OCI-LY1 (cell line): ENCODE data around the gene ACAD11.

Experiments
- H2AFZ ChIP-seq: fragments of 200-600 bp; sonication (generic), shearing (Covaris generic); 2 replicates; pipeline ENCODE4 v1.6.0; 2014; ENCODE audit warnings: antibody characterized with exemption, mild to moderate bottlenecking, low read length
- H3F3A ChIP-seq: fragments of 200-600 bp; sonication (generic), shearing (Covaris generic); 2 replicates; pipeline ENCODE4 v1.6.0; 2014; ENCODE audit warnings: mild to moderate bottlenecking, antibody characterized with exemption, low read length, moderate library complexity; ENCODE audit not compliant: insufficient read depth
- H3K27ac ChIP-seq: fragments of 200-600 bp; sonication (generic); 2 replicates; pipeline ENCODE4 v1.5.1; 2014; ENCODE audit warnings: low read length, mixed run types, mild to moderate bottlenecking, low read depth; ENCODE audit not compliant: poor library complexity, severe bottlenecking
- H3K27me3 ChIP-seq: fragments of 200-600 bp; sonication (generic); 2 replicates; pipeline ENCODE4 v1.6.0; 2014; ENCODE audit warnings: antibody characterized with exemption, mild to moderate bottlenecking, low read length, moderate library complexity; ENCODE audit not compliant: insufficient read depth
- H3K36me3 ChIP-seq: fragments of 200-600 bp; sonication (generic); 2 replicates; pipeline ENCODE4 v1.6.1; 2014; ENCODE audit warnings: mild to moderate bottlenecking, antibody characterized with exemption, low read length, moderate library complexity, mixed read lengths; ENCODE audit not compliant: insufficient read depth
- H3K4me1 ChIP-seq: fragments of 200-600 bp; sonication (generic); 2 replicates; pipeline ENCODE4 v1.5.1; 2014; ENCODE audit warnings: mild to moderate bottlenecking, low read length, moderate library complexity; ENCODE audit not compliant: insufficient read depth, severe bottlenecking
- H3K4me2 ChIP-seq: fragments of 200-600 bp; sonication (generic), shearing (Covaris generic); 2 replicates; pipeline ENCODE4 v1.6.1; 2014; ENCODE audit warnings: low read length
- H3K4me3 ChIP-seq: fragments of 200-600 bp; sonication (generic); 2 replicates; pipeline ENCODE4 v1.5.1; 2014; ENCODE audit warnings: low read length, low read depth, mild to moderate bottlenecking, mixed read lengths; ENCODE audit not compliant: poor library complexity, severe bottlenecking
- H3K79me2 ChIP-seq: fragments of 200-600 bp; shearing (Covaris generic); 2 replicates; pipeline ENCODE4 v1.6.1; 2016; ENCODE audit warnings: mixed run types, low read length, mixed read lengths; ENCODE audit not compliant: insufficient read depth
- H3K9ac ChIP-seq: fragments of 200-600 bp; sonication (generic), shearing (Covaris generic); 2 replicates; pipeline ENCODE4 v1.6.1; 2014; ENCODE audit warnings: mild to moderate bottlenecking, low read length, mixed read lengths
- H3K9me2 ChIP-seq: fragments of 200-600 bp; sonication (generic), shearing (Covaris generic); 2 replicates; pipeline ENCODE4 v1.6.1; 2014; ENCODE audit warnings: low read depth, mild to moderate bottlenecking, low read length, mixed read lengths
- H3K9me3 ChIP-seq: fragments of 200-600 bp; shearing (Covaris generic); 2 replicates; pipeline ENCODE4 v1.6.1; 2014; ENCODE audit warnings: low read length, mixed read lengths
- H4K20me1 ChIP-seq: fragments of 200-600 bp; sonication (generic), shearing (Covaris generic); 2 replicates; pipeline ENCODE4 v1.6.0; 2016; ENCODE audit warnings: mild to moderate bottlenecking, low read length; ENCODE audit not compliant: insufficient read depth
- CTCF ChIP-seq: fragments of 200-600 bp; sonication (generic), shearing (Covaris generic); IDR thresholded peaks from 2 replicates; pipeline ENCODE4 v1.5.1; 2017; ENCODE audit warnings: mild to moderate bottlenecking, antibody characterized with exemption, low read length, moderate library complexity, mixed read lengths
- EZH2 ChIP-seq: fragments of 200-600 bp; sonication (generic), shearing (Covaris generic); IDR thresholded peaks from 2 replicates; pipeline ENCODE4 v1.8.0; 2017; ENCODE audit warnings: borderline replicate concordance, mixed run types, mild to moderate bottlenecking, antibody characterized with exemption, low read length, moderate library complexity, mixed read lengths

Gene ACAD11

DNA sequence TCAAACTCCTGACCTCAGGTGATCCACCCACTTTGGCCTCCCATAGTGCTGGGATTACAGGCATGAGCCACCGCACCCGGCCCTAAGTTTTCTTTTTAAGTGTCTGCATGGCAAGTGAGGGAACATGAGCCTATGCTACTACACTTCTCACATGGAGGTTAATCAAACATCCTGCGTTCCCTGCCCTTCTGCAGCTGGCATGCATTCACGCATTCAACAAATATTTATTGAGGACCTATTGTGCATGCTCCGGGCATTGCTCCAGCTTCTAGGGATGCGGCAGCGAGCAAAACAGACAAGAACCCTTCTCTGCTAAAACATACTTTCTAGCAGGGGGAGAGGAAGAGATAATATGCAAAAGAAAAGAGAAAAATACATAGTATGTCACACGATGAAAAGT is 105.2 kb downstream of the ACAD11 start:
- Histone ChIP-seq H3K4me2 (no peak overlapping the region), H2AFZ (no peak overlapping the region), H4K20me1 (no peaks in the 10 kb centered on the region), H3K9me2 (no peaks in the 10 kb centered on the region), H3K27me3 (no peaks in the 10 kb centered on the region), H3K9me3 (no peaks in the 10 kb centered on the region), H3K27ac (no peak overlapping the region), H3K79me2 (no peaks in the 10 kb centered on the region), H3K9ac (no peak overlapping the region), H3K4me1 (peaks cover 13% of the 10 kb centered on the region), H3F3A (no peaks in the 10 kb centered on the region), H3K36me3 (no peaks in the 10 kb centered on the region), H3K4me3 (no peak overlapping the region)
- TF ChIP-seq CTCF = no peak
- TF ChIP-seq EZH2 = no peak

DNA sequence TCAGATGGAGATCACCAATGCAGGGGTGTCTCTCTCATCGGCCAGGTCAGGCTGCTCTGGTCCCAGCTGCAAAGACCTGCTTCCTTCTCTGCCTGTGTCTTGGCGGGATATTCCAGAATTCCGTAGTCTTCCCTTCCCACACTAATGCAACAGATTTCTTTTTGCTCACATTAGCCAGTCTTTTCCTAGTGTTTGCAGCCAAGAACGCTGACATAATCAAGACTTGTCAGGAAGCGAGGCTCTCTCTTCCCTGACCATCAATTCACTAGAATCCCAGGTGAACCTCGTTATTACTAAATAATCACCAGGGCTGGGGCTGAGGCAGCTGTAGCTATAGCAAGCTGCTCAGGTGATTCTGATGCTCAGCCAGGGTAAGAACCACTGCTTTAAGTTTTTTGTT is 105.8 kb downstream of the ACAD11 start:
- Histone ChIP-seq H3K36me3 (no peaks in the 10 kb centered on the region), H3K9me2 (no peaks in the 10 kb centered on the region), H3F3A (no peaks in the 10 kb centered on the region), H3K4me3 (no peak overlapping the region), H3K79me2 (no peaks in the 10 kb centered on the region), H3K4me2 (no peak overlapping the region), H3K9me3 (no peaks in the 10 kb centered on the region), H3K4me1 (peaks cover 13% of the 10 kb centered on the region), H2AFZ (no peak overlapping the region), H3K9ac (no peak overlapping the region), H3K27ac (no peak overlapping the region), H3K27me3 (no peaks in the 10 kb centered on the region), H4K20me1 (no peaks in the 10 kb centered on the region)
- no peak for TF ChIP-seq CTCF
- no peak for TF ChIP-seq EZH2

DNA sequence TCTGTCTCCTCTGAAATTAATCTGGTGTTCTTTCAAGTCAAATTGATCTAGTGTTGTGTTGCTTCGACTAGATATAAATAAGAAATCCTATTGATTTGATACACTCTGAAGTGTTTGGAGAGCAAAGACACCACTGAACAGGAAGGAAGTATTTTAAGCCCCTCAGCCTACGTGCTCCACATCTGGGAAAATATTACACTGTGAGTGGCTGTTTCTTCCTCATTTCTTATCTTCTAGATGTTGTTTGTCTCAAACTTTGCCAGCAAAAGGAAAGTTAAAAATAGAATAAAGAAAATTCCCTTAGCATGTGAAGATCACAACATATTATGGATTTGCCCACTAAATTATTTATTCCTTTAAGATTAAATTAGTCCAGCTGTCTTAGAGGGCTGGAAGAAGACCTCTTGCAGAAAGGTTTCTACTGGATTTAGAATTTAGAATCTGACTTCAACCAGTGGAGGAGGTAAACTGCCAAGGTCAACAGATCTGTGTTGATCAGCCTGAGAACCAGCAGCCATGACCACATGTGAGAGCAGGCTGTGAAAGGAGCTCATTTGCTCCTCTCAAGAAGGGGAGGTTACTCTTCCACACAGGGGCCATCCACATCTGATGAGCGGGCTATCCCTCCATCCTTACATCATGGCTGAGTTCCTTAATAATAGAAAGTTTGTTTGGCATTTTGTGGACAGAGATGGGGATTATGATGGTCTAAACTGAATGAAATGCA is 108.9 kb downstream of the ACAD11 start:
- Histone ChIP-seq H4K20me1 (no peaks in the 10 kb centered on the region), H3K79me2 (no peaks in the 10 kb centered on the region), H3K9me2 (no peaks in the 10 kb centered on the region), H3K27me3 (no peaks in the 10 kb centered on the region), H3K36me3 (no peaks in the 10 kb centered on the region), H3K9ac (no peak overlapping the region), H3F3A (no peaks in the 10 kb centered on the region), H3K4me2 (no peak overlapping the region), H3K27ac (peak overlapping the region; percentile 4), H3K4me1 (peaks cover 13% of the 10 kb centered on the region), H2AFZ (no peak overlapping the region), H3K9me3 (no peaks in the 10 kb centered on the region), H3K4me3 (no peak overlapping the region)
- TF ChIP-seq EZH2 (no peak), CTCF (no peak)
